ENCODE measurements around the gene KSR1.

DNA sequence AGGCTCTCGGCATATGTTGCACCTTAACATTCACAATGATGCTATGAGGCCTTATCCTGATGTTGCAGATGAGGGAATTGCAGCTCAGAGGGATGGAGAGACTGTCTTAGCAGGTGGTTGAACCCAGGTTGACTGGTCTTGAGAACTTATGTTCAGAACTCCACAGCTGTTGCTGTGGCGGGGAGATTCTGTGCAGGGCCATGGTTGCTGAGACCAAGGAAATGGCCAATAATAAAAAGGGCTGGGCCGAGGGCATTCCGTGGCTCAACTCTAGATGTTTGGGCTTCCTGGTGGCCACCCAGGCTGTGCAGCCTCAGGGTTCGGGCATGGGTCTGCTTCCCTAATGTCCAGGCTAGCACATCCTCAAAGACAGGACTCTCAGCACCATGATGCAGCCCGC, 5.9 kb downstream of the KSR1 start:
- TF ChIP-seq POLR2AphosphoS5 (IDR thresholded peaks at IDR 0.05; ENCODE audit: borderline replicate concordance, low read depth, low read length) (no peak), EZH2 (IDR thresholded peaks at IDR 0.05) (no peak), FOXP2 (optimal IDR thresholded peaks at IDR 0.05; ENCODE audit: control extremely low read depth, extremely low read length, insufficient read depth) (no peak)
